HCT116 (cell line): ENCODE measurements around the gene FH. TPM values are rescaled to one million over a fixed set of nuclear protein-coding genes. Genes with fewer than 3 reads are reported as not detected.

Source experiments
- ATAC-seq: fragments of 200-7000 bp; cut with Tn5 transposase; 2 replicates; pipeline ENCODE4 v1.9.1; 2020; ENCODE audit warnings: mild to moderate bottlenecking, moderate library complexity
- BruUV-seq: library from RNA; stranded (reverse); fragments of 400-500 nt; replicated peaks from 2 replicates; lab custom pipeline; 2021; lab: Mats Ljungman, UMichigan
- CTCF ChIA-PET: fragments of 300-600 bp; sonication (Branson Sonifier 250); formaldehyde crosslinking; loops from one replicate; lab custom pipeline; 2021; ENCODE audit warnings: antibody characterized with exemption; lab: Charles Lee
- POLR2A ChIA-PET: fragments of 300-600, 350-600 bp; sonication (Branson Sonifier 250); formaldehyde crosslinking; loops from one replicate; lab custom pipeline; 2021; ENCODE audit warnings: antibody characterized with exemption; lab: Charles Lee
- RAD21 ChIA-PET, 2 experiments: fragments of 300-600 bp; sonication (Branson Sonifier 250); formaldehyde crosslinking; loops; one replicate each; lab custom pipeline; 2023; ENCODE audit warnings: low total read pairs in 2 of 2; ENCODE audit not compliant: uncharacterized antibody in 2 of 2, unreplicated experiment in 2 of 2, low non-redundant PET in 1 of 2; lab: Charles Lee
- DNase-seq: peaks from one replicate; pipeline ENCODE4 v3.0.0-alpha.2; 2010; ENCODE audit warnings: low read depth, low spot score
- H2AFZ ChIP-seq: fragments of 200-600 bp; shearing (Covaris generic), sonication (generic); 2 replicates; pipeline ENCODE4 v1.6.1; 2017; ENCODE audit warnings: low read depth, mixed run types, mixed read lengths, antibody characterized with exemption, low read length; ENCODE audit not compliant: poor library complexity, severe bottlenecking
- H3K27ac ChIP-seq: 2 replicates; pipeline ENCODE4 v1.5.1; 2012; ENCODE audit warnings: low read depth, low read length
- H3K27me3 ChIP-seq: fragments of 200-600 bp; sonication (generic); 2 replicates; pipeline ENCODE4 v1.6.1; 2016; ENCODE audit warnings: mixed run types, low read length, mixed read lengths; ENCODE audit not compliant: insufficient read depth
- H3K36me3 ChIP-seq, 2 experiments: fragments of 200-500 bp in 1 of 2; fragments of 200-600 bp in 1 of 2; sonication (Bioruptor generic) in 1 of 2; sonication (generic) in 1 of 2; 2 replicates each; pipeline versions ENCODE4 v1.5.1 to v1.6.1; 2014 to 2016; ENCODE audit warnings: low read length in 2 of 2, inconsistent platforms in 1 of 2, mixed read lengths in 1 of 2, mixed run types in 1 of 2; ENCODE audit not compliant: insufficient read depth in 2 of 2, control insufficient read depth in 1 of 2
- H3K4me1 ChIP-seq, 2 experiments: fragments of 200-600 bp in 1 of 2; sonication (generic) in 1 of 2; 2 replicates each; pipeline versions ENCODE4 v1.5.1 to v1.6.1; 2012 to 2017; ENCODE audit warnings: low read length in 2 of 2, inconsistent platforms in 1 of 2, mild to moderate bottlenecking in 1 of 2, mixed read lengths in 1 of 2, mixed run types in 1 of 2, moderate library complexity in 1 of 2; ENCODE audit not compliant: insufficient read depth in 2 of 2, control insufficient read depth in 1 of 2
- H3K4me2 ChIP-seq: fragments of 200-600 bp; sonication (generic); 2 replicates; pipeline ENCODE4 v1.6.1; 2017; ENCODE audit warnings: mixed run types, low read length, mixed read lengths
- H3K4me3 ChIP-seq, 2 experiments: fragments of 200-600 bp in 1 of 2; sonication (generic) in 1 of 2; replicated peaks in 1 of 2; 2 replicates each; pipeline ENCODE4 v1.5.1; 2011 to 2016; ENCODE audit warnings: low read length in 2 of 2, control low read depth in 1 of 2, low read depth in 1 of 2, mild to moderate bottlenecking in 1 of 2, mixed read lengths in 1 of 2, mixed run types in 1 of 2
- H3K79me2 ChIP-seq: fragments of 200-600 bp; sonication (generic); 2 replicates; pipeline ENCODE4 v1.6.1; 2017; ENCODE audit warnings: mild to moderate bottlenecking, mixed run types, low read length, moderate library complexity, mixed read lengths; ENCODE audit not compliant: insufficient read depth
- H3K9ac ChIP-seq: fragments of 200-600 bp; sonication (generic); 2 replicates; pipeline ENCODE4 v1.6.1; 2016; ENCODE audit warnings: low read length, mixed read lengths
- H3K9me2 ChIP-seq: fragments of 200-600 bp; sonication (generic), shearing (Covaris generic); 2 replicates; pipeline ENCODE4 v1.6.1; 2017; ENCODE audit warnings: mixed run types, mild to moderate bottlenecking, moderate library complexity; ENCODE audit not compliant: insufficient read depth
- H3K9me3 ChIP-seq, 2 experiments: fragments of 200-500 bp in 1 of 2; fragments of 200-600 bp in 1 of 2; sonication (Bioruptor generic) in 1 of 2; sonication (generic) in 1 of 2; 2 replicates each; pipeline ENCODE4 v1.6.1; 2014 to 2017; ENCODE audit warnings: low read length in 2 of 2, mixed read lengths in 2 of 2, inconsistent platforms in 1 of 2, low read depth in 1 of 2, mild to moderate bottlenecking in 1 of 2, mixed run types in 1 of 2, moderate library complexity in 1 of 2; ENCODE audit not compliant: control insufficient read depth in 1 of 2, insufficient read depth in 1 of 2
- H4K20me1 ChIP-seq: fragments of 200-600 bp; sonication (generic), shearing (Covaris generic); 2 replicates; pipeline ENCODE4 v1.6.1; 2017; ENCODE audit warnings: mixed run types, mild to moderate bottlenecking, moderate library complexity; ENCODE audit not compliant: insufficient read depth
- CEBPB ChIP-seq: IDR thresholded peaks from 2 replicates; pipeline ENCODE4 v1.6.1; 2012; ENCODE audit warnings: low read depth
- EGR1 ChIP-seq: IDR thresholded peaks from 2 replicates; pipeline ENCODE4 v1.6.1; 2012; ENCODE audit warnings: low read depth
- ELF1 ChIP-seq: IDR thresholded peaks from 2 replicates; pipeline ENCODE4 v1.6.1; 2012; ENCODE audit warnings: low read depth, borderline replicate concordance
- EZH2 ChIP-seq: fragments of 200-600 bp; sonication (generic); IDR thresholded peaks from 2 replicates; pipeline ENCODE4 v1.6.1; 2017; ENCODE audit warnings: antibody characterized with exemption, mixed run types
- EZH2phosphoT487 ChIP-seq: fragments of 200-600 bp; IDR thresholded peaks from 2 replicates; pipeline ENCODE4 v1.6.1; 2018; ENCODE audit warnings: antibody characterized with exemption, borderline replicate concordance
- POLR2A ChIP-seq: IDR thresholded peaks from 2 replicates; pipeline ENCODE4 v1.7.0; 2011; ENCODE audit warnings: borderline replicate concordance; ENCODE audit not compliant: insufficient read depth, insufficient read length; ENCODE audit errors: extremely low read depth
- POLR2AphosphoS5 ChIP-seq: IDR thresholded peaks from 2 replicates; pipeline ENCODE4 v1.6.1; 2011; ENCODE audit warnings: mild to moderate bottlenecking, low read depth, low read length, moderate library complexity
- RAD21 ChIP-seq: IDR thresholded peaks from 2 replicates; pipeline ENCODE4 v1.6.1; 2012; ENCODE audit warnings: low read depth, mild to moderate bottlenecking
- SIN3A ChIP-seq: IDR thresholded peaks from 2 replicates; pipeline ENCODE4 v1.6.1; 2012; ENCODE audit warnings: low read depth
- ZNF274 ChIP-seq: fragments of 200-500 bp; sonication (Bioruptor generic); IDR thresholded peaks from 2 replicates; pipeline ENCODE4 v1.6.1; 2014; ENCODE audit warnings: mild to moderate bottlenecking, low read depth, low read length, inconsistent platforms
- intact Hi-C: fragments of 100-400 bp; cut with micrococcal nuclease; formaldehyde crosslinking; loops from 2 replicates; pipeline ENCODE4 v1.10.0; 2022
- total RNA-seq: library from RNA; stranded (reverse); gene quantifications from one replicate; pipeline ENCODE4 v1.2.1, GENCODE V29; 2021; ENCODE audit not compliant: unreplicated experiment
- TF ChIP-seq, protein P1 (sequence below): IDR thresholded peaks from 2 replicates; pipeline ENCODE4 v1.6.1; 2012
- TF ChIP-seq, protein P2 (sequence below): IDR thresholded peaks from 2 replicates; pipeline ENCODE4 v1.6.1; 2011; ENCODE audit warnings: mild to moderate bottlenecking, low read length, moderate library complexity; ENCODE audit not compliant: insufficient replicate concordance; ENCODE audit errors: extremely low read depth

The FH gene
- total RNA-seq, 1 experiment from 2014 or later: 67.7 TPM

DNA sequence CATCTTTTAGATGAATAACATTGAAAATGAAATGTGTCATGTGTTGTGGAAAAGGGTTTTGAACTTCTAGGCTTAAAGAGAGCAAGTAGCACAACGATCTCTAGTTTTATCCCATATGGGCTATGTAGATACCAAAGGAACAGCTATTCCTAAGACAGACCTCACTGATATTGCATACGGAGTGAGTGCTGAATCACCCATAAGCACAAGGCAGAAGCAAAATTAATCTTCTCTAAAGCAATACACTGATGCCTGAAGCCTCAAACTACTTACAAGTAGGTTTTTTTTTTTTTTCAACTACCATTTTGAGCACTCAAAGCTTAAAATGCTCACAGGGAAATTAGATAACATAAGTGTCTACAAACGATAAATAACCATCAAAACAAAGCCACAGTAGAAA lies 7.6 kb upstream of the FH start:
- Histone ChIP-seq H3K9me3 (no peaks in the 10 kb centered on the region), H3K79me2 (no peaks in the 10 kb centered on the region), H3K4me2 (no peak overlapping the region), H3K27ac (no peak overlapping the region), H3K27me3 (0 out of 2 replicates have a peak, but pooled peaks cover 3% of the 10 kb centered on the region), H3K36me3 (no peaks in the 10 kb centered on the region), H3K4me1 (peaks cover 0 to 8% of the 10 kb centered on the region in 2 experiments; a peak in 1 of 4 replicates), H3K9me2 (no peaks in the 10 kb centered on the region)
- no TSS peak for BruUV-seq
- ChIA-PET RAD21 (no interaction called here), CTCF (no interaction called here)
- no peak for ATAC-seq
- intact Hi-C loops: no loop called here
- DNase-seq: no peak
- TF ChIP-seq, protein P1, sequence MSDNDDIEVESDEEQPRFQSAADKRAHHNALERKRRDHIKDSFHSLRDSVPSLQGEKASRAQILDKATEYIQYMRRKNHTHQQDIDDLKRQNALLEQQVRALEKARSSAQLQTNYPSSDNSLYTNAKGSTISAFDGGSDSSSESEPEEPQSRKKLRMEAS: no peak
- TF ChIP-seq ELF1 (no peak), EZH2 (no peak), EGR1 (no peak), POLR2AphosphoS5 (no peak), SIN3A (no peak), EZH2phosphoT487 (no peak), POLR2A (no peak), ZNF274 (no peak), CEBPB (no peak), RAD21 (no peak)
- TF ChIP-seq, protein P2, sequence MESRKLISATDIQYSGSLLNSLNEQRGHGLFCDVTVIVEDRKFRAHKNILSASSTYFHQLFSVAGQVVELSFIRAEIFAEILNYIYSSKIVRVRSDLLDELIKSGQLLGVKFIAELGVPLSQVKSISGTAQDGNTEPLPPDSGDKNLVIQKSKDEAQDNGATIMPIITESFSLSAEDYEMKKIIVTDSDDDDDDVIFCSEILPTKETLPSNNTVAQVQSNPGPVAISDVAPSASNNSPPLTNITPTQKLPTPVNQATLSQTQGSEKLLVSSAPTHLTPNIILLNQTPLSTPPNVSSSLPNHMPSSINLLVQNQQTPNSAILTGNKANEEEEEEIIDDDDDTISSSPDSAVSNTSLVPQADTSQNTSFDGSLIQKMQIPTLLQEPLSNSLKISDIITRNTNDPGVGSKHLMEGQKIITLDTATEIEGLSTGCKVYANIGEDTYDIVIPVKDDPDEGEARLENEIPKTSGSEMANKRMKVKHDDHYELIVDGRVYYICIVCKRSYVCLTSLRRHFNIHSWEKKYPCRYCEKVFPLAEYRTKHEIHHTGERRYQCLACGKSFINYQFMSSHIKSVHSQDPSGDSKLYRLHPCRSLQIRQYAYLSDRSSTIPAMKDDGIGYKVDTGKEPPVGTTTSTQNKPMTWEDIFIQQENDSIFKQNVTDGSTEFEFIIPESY: no peak
- TF ChIP-seq, all 23 proteins: peak for 0
- no peak overlapping the region for H2AFZ ChIP-seq
- no peak overlapping the region for H3K9ac ChIP-seq
- no peak overlapping the region for H3K4me3 ChIP-seq
- POLR2A ChIA-PET: no interaction called here
- H4K20me1 ChIP-seq: no peaks in the 10 kb centered on the region
